PC-9 (cell line): ENCODE results near the gene ZSCAN25. TPM values are rescaled to one million over a fixed set of nuclear protein-coding genes. Genes with fewer than 3 reads are reported as not detected.

Source experiments
- BruUV-seq: library from RNA; stranded (reverse); fragments of 400-500 nt; replicated peaks from 2 replicates; lab custom pipeline; 2021; lab: Mats Ljungman, UMichigan
- CTCF ChIA-PET: fragments of 300-600 bp; sonication (Branson Sonifier 250); formaldehyde crosslinking; loops from one replicate; lab custom pipeline; 2022; ENCODE audit warnings: antibody characterized with exemption; lab: Charles Lee
- POLR2A ChIA-PET: fragments of 300-600 bp; sonication (Branson Sonifier 250); formaldehyde crosslinking; loops from one replicate; lab custom pipeline; 2022; ENCODE audit warnings: antibody characterized with exemption; ENCODE audit not compliant: unreplicated experiment; lab: Charles Lee
- DNase-seq, 2 experiments: peaks; one replicate each; pipeline versions ENCODE4 v3.0.0 to v3.0.0-alpha.2; 2015 to 2022; ENCODE audit warnings: mixed read lengths in 1 of 2
- H2AFZ ChIP-seq: fragments of 200-600 bp; sonication (generic); 2 replicates; pipeline ENCODE4 v1.8.1; 2017; ENCODE audit warnings: antibody characterized with exemption
- H3F3A ChIP-seq: fragments of 200-600 bp; sonication (generic); 2 replicates; pipeline ENCODE4 v1.8.1; 2017; ENCODE audit warnings: antibody characterized with exemption, mild to moderate bottlenecking, low read depth; ENCODE audit not compliant: insufficient read depth
- H3K27ac ChIP-seq: fragments of 200-600 bp; sonication (generic); 2 replicates; pipeline ENCODE4 v1.6.1; 2016; ENCODE audit warnings: mixed run types
- H3K27me3 ChIP-seq: fragments of 200-600 bp; sonication (generic); 2 replicates; pipeline ENCODE4 v1.6.1; 2016; ENCODE audit warnings: low read depth, mixed run types; ENCODE audit not compliant: insufficient read depth
- H3K36me3 ChIP-seq: fragments of 200-600 bp; sonication (generic); 2 replicates; pipeline ENCODE4 v1.6.1; 2016; ENCODE audit warnings: low read depth, mixed run types
- H3K4me1 ChIP-seq: fragments of 200-600 bp; sonication (generic); replicated peaks from 2 replicates; pipeline ENCODE4 v1.6.1; 2016; ENCODE audit warnings: mixed run types; ENCODE audit not compliant: insufficient read depth
- H3K4me2 ChIP-seq: fragments of 200-600 bp; sonication (generic); 2 replicates; pipeline ENCODE4 v1.6.1; 2017; ENCODE audit warnings: mixed run types
- H3K4me3 ChIP-seq: fragments of 200-600 bp; sonication (generic); 2 replicates; pipeline ENCODE4 v1.6.1; 2016; ENCODE audit warnings: mixed run types
- H3K79me2 ChIP-seq: fragments of 200-600 bp; sonication (generic); 2 replicates; pipeline ENCODE4 v1.6.1; 2017; ENCODE audit warnings: low read depth, mixed run types
- H3K9me2 ChIP-seq: fragments of 200-600 bp; sonication (generic); 2 replicates; pipeline ENCODE4 v1.8.1; 2017; ENCODE audit warnings: mild to moderate bottlenecking; ENCODE audit not compliant: insufficient read depth
- H3K9me3 ChIP-seq: fragments of 200-600 bp; sonication (generic); 2 replicates; pipeline ENCODE4 v1.8.1; 2016; ENCODE audit warnings: low read depth; ENCODE audit not compliant: insufficient read depth
- H4K20me1 ChIP-seq: fragments of 200-600 bp; sonication (generic); 2 replicates; pipeline ENCODE4 v1.8.1; 2017; ENCODE audit not compliant: insufficient read depth
- CTCF ChIP-seq: fragments of 200-600 bp; sonication (generic); conservative IDR thresholded peaks from 2 replicates; pipeline ENCODE4 v1.6.1; 2017; ENCODE audit warnings: mixed run types, antibody characterized with exemption, mild to moderate bottlenecking, moderate library complexity
- EZH2 ChIP-seq: fragments of 200-600 bp; sonication (generic); IDR thresholded peaks from 2 replicates; pipeline ENCODE4 v1.8.0; 2017; ENCODE audit warnings: antibody characterized with exemption, low read depth
- intact Hi-C: fragments of 100-400 bp; cut with micrococcal nuclease; formaldehyde crosslinking; loops from one replicate; pipeline ENCODE4 v1.10.0; 2022; ENCODE audit not compliant: unreplicated experiment
- total RNA-seq: library from RNA; stranded (reverse); gene quantifications from 2 replicates; pipeline ENCODE4 v1.2.3, GENCODE V29; 2021

Gene ZSCAN25
- total RNA-seq, 1 experiment from 2014 or later: 21.8 TPM

DNA sequence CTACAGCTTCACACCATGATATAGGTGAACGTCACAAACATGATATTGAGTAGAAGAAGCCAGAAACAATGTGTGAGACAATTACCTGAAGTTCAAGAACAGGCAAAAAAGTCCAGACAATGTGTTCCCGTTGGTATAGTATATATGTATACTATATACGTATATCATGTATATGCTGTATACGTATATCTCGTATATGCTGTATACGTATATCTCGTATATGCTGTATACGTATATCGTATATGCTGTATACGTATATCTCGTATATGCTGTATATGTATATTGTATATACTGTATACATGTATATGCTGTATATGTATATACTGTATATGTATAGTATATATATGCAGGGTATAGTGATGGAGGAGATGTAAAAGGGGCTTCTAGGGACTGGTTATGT lies 10.8 kb downstream of the ZSCAN25 start:
- H3F3A ChIP-seq: peaks cover 14% of the 10 kb centered on the region; the same call in 1 of the 2 replicates
- H3K27ac ChIP-seq: no peak overlapping the region
- no peak for TF ChIP-seq CTCF
- TF ChIP-seq EZH2: no peak
- H4K20me1 ChIP-seq: no peaks in the 10 kb centered on the region; the same call in 1 of the 2 replicates
- no peaks in the 10 kb centered on the region for H3K4me1 ChIP-seq
- peaks cover 26% of the 10 kb centered on the region; the same call in 1 of the 2 replicates for H3K36me3 ChIP-seq
- H3K79me2 ChIP-seq: no peaks in the 10 kb centered on the region
- no peak overlapping the region for H3K4me2 ChIP-seq
- intact Hi-C loops: no loop called here
- H3K4me3 ChIP-seq: no peak overlapping the region
- H3K9me2 ChIP-seq: no peaks in the 10 kb centered on the region
- H3K9me3 ChIP-seq: no peaks in the 10 kb centered on the region
- DNase-seq: no peak
- H3K27me3 ChIP-seq: no peaks in the 10 kb centered on the region
- H2AFZ ChIP-seq: no peak overlapping the region
- BruUV-seq: no TSS peak
- POLR2A ChIA-PET: no interaction called here
- CTCF ChIA-PET: no interaction called here

GRCh38 chr7:99628471-99629465 lies 12.0 kb downstream of the ZSCAN25 start:
- no peak overlapping the region for H3K4me3 ChIP-seq
- no peak overlapping the region for H3K27ac ChIP-seq
- peaks cover 21% of the 10 kb centered on the region; the same call in 1 of the 2 replicates for H3K36me3 ChIP-seq
- H3K4me2 ChIP-seq: no peak overlapping the region
- intact Hi-C loops: no loop called here
- POLR2A ChIA-PET: no interaction called here
- H4K20me1 ChIP-seq: no peaks in the 10 kb centered on the region; the same call in 1 of the 2 replicates
- H3F3A ChIP-seq: peaks cover 14% of the 10 kb centered on the region; the same call in 1 of the 2 replicates
- H2AFZ ChIP-seq: no peak overlapping the region
- no peaks in the 10 kb centered on the region for H3K9me3 ChIP-seq
- BruUV-seq: no TSS peak
- no peak for DNase-seq
- H3K9me2 ChIP-seq: no peaks in the 10 kb centered on the region
- CTCF ChIA-PET: interaction anchor here (0.5 kb wide), 1 partner anchor 454 kb away, joined by 3 read pairs; no protein-coding TSS in a partner anchor
- no peak for TF ChIP-seq EZH2
- no peak for TF ChIP-seq CTCF
- H3K4me1 ChIP-seq: no peaks in the 10 kb centered on the region
- no peaks in the 10 kb centered on the region for H3K27me3 ChIP-seq
- H3K79me2 ChIP-seq: no peaks in the 10 kb centered on the region

DNA sequence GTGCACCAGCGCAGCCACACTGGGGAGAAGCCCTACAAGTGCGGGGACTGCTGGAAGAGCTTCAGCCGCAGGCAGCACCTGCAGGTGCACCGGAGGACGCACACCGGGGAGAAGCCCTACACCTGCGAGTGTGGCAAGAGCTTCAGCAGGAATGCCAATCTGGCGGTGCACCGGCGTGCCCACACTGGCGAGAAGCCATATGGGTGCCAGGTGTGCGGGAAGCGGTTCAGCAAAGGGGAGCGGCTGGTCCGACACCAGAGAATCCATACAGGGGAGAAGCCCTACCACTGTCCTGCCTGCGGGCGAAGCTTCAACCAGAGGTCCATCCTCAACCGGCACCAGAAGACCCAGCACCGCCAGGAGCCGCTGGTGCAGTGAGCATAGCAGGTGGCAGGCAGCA lies 12.9 kb downstream of the ZSCAN25 start:
- Histone ChIP-seq H3K4me1 (no peaks in the 10 kb centered on the region), H4K20me1 (no peaks in the 10 kb centered on the region; the same call in 1 of the 2 replicates), H3K4me2 (no peak overlapping the region), H3K79me2 (no peaks in the 10 kb centered on the region), H3K4me3 (no peak overlapping the region), H3K27me3 (no peaks in the 10 kb centered on the region), H3K9me2 (no peaks in the 10 kb centered on the region), H3K9me3 (no peaks in the 10 kb centered on the region), H3K36me3 (peaks cover 21% of the 10 kb centered on the region; the same call in 1 of the 2 replicates), H3F3A (peaks cover 14% of the 10 kb centered on the region; the same call in 1 of the 2 replicates), H3K27ac (no peak overlapping the region), H2AFZ (no peak overlapping the region)
- POLR2A ChIA-PET: no interaction called here
- CTCF ChIA-PET: no interaction called here
- no TSS peak for BruUV-seq
- TF ChIP-seq EZH2 (no peak), CTCF (no peak)
- intact Hi-C loops: loop anchor here (2.0 kb wide), 1 partner anchor 283 kb away; no protein-coding TSS in a partner anchor
- DNase-seq: no peak
